Activated naive CD8-positive, alpha-beta T cell treated with anti-CD3 and anti-CD28 coated beads, Interleukin-2, amount 10 ng/mL, durations not matched to agents 7 days and 5 days (primary cell): Measurements from ENCODE around the gene DNAJB7. TPM values are rescaled to one million over a fixed set of nuclear protein-coding genes. Genes with fewer than 3 reads are reported as not detected.
"Not testable (repeated sequence)": the region's sequence is repeated elsewhere in the genome, so short reads cannot be mapped to it uniquely, and the experiment has no call there.

Experiments
- ATAC-seq: fragments of 150-1000 bp; cut with Tn5 transposase; one replicate; pipeline ENCODE4 v1.10.0; 2021; ENCODE audit warnings: low read depth, moderate library complexity
- POLR2A ChIA-PET: fragments of 350-600 bp; sonication (Branson Sonifier 250); formaldehyde crosslinking; loops from one replicate; lab custom pipeline; 2021; ENCODE audit warnings: antibody characterized with exemption; lab: Charles Lee
- DNase-seq: peaks from one replicate; pipeline ENCODE4 v3.0.0; 2021
- H3K27ac Mint-ChIP-seq: one replicate; pipeline ENCODE4 v1.8.0; 2022; ENCODE audit warnings: mild to moderate bottlenecking, mixed read lengths
- H3K27me3 Mint-ChIP-seq: one replicate; pipeline ENCODE4 v1.8.0; 2022; ENCODE audit warnings: mild to moderate bottlenecking, moderate library complexity, mixed read lengths
- H3K36me3 Mint-ChIP-seq: one replicate; pipeline ENCODE4 v1.8.0; 2021; ENCODE audit warnings: mild to moderate bottlenecking, mixed read lengths
- H3K4me1 Mint-ChIP-seq: one replicate; pipeline ENCODE4 v1.8.0; 2021; ENCODE audit warnings: mixed read lengths
- H3K4me3 Mint-ChIP-seq: one replicate; pipeline ENCODE4 v1.8.0; 2022; ENCODE audit warnings: mild to moderate bottlenecking, moderate library complexity, mixed read lengths
- H3K9me3 Mint-ChIP-seq: one replicate; pipeline ENCODE4 v1.8.0; 2021; ENCODE audit warnings: mixed read lengths
- total RNA-seq, 2 experiments: library from RNA; stranded (reverse); gene quantifications; one replicate each; pipeline ENCODE4 v1.2.3, GENCODE V29; 2021

DNAJB7 gene
- total RNA-seq, 2 experiments from 2014 or later = not detected

DNA sequence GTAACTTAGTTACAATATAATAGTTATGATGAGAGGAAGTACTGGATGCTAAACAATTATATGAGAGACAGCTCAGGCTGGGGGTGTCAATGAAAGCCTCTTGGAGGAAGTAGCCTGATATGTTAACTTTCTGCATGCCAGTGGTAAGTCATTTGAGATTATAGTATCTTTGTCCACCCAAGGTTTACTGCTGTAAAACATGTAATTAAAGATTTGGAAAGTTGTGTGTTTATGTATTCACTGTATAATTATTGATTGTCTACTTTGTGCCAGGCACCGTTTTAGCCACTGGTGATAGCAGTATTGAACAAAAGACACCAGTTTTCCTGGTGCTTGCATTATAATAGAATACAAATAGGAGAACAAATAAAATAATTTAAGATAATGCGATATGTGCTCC is 624 bp upstream of the DNAJB7 start:
- H3K4me3 Mint-ChIP-seq = no peak overlapping the region
- H3K27me3 Mint-ChIP-seq = no peaks in the 10 kb centered on the region
- peaks cover 8% of the 10 kb centered on the region for H3K36me3 Mint-ChIP-seq
- H3K4me1 Mint-ChIP-seq = peaks cover 17% of the 10 kb centered on the region
- H3K27ac Mint-ChIP-seq = no peak overlapping the region
- ATAC-seq (no peak), DNase-seq (no peak)
- POLR2A ChIA-PET = no interaction called here
- H3K9me3 Mint-ChIP-seq = no peaks in the 10 kb centered on the region

DNA sequence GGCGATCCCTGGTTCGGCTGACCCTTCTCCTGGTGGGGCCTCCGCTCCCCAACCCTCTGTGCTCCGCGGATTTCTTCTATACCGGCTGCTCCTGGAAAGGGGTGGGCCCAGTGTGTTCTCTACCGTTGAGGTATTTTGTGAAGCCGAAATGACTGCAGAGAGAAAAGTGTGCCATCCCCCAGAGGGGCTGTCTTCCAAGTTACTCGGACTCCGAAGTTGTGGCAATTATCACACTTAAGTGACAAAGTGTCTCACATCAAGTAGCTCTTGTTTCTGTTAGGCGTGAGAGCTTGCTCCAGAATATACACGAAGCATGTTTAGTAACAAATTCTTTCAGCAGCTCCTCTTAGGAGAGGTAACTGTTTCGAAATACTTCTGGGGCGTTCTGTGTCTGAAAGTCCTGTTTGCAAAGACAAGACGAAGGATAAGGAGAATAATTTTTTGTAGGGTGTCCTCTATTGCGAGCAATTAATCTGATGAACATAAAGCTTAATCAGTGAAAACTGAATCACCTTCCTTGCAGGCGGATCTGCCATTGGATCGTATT is 4.5 kb downstream of the DNAJB7 start:
- peak overlapping the region; percentile 99 for H3K4me3 Mint-ChIP-seq
- no peaks in the 10 kb centered on the region for H3K9me3 Mint-ChIP-seq
- peak overlapping the region; percentile 100 for H3K27ac Mint-ChIP-seq
- H3K4me1 Mint-ChIP-seq = peaks cover 35% of the 10 kb centered on the region
- DNase-seq = no peak
- no peaks in the 10 kb centered on the region for H3K27me3 Mint-ChIP-seq
- H3K36me3 Mint-ChIP-seq = peaks cover 9% of the 10 kb centered on the region
- POLR2A ChIA-PET = interaction anchor here (0.6 to 2.2 kb wide), 14 partner anchors 10 to 589 kb away, joined by 3 to 11 read pairs (median 5); partner anchors contain the start of genes MRTFA, RANGAP1, RBX1 and SLC25A17
- no peak for ATAC-seq

DNA sequence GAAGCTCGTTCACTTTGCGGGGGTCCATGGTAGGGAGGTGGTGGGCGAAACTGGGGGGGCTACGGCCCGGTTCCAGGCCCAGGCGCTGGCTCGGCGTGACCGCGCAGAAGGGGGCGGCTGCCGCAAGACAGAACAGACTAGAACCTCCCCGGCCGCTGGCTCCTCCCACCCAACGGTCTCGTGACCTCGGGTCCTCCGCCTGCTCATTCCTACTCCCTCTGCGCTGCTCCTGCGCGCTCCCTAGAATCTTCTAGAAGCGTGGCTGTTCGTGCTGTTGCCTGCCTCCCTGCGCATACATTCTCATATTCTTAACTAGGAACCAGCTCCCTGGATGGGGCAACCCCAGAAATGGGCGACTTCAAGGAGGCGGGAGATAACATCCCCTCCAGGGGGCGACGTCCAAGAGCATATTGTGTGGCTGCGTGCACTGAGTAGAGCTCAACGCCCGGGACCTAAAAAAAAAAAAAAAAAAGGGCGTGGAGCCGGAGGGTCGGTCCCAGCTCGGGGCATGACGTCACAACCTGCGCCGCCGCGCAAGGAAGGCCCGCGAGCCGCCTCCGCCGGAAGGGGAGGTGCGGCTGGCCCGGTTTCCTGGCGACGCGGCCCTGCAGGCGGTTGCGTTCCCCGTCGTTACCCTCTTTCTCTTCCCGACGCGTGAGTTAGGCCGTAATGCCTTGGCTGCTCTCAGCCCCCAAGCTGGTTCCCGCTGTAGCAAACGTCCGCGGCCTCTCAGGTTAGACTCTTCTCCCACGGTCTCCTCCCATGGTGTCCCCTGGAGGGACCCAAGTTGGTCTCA is 5.2 kb downstream of the DNAJB7 start, which contains the start of the genes ST13 and XPNPEP3:
Gene ST13, minus strand, starts transcription at position 127 of the 796 bp plus-strand sequence. Its CDS starts 99 bp downstream, at position 28.
Gene XPNPEP3, plus strand, starts transcription at position 636 of the 796 bp plus-strand sequence. Its CDS starts 34 bp downstream, at position 670.
- POLR2A ChIA-PET = interaction anchor here (0.6 to 2.2 kb wide), 20 partner anchors 10 to 590 kb away, joined by 3 to 11 read pairs (median 4); partner anchors contain the start of genes MRTFA, RANGAP1, RBX1 and SLC25A17
- H3K9me3 Mint-ChIP-seq = no peaks in the 10 kb centered on the region
- peaks cover 7% of the 10 kb centered on the region for H3K36me3 Mint-ChIP-seq
- H3K27ac Mint-ChIP-seq = peak within 1 kb of the TSS; percentile 100
- peak; percentile 99 for DNase-seq
- ATAC-seq = peak; percentile 92
- H3K27me3 Mint-ChIP-seq = no peaks in the 10 kb centered on the region
- peak within 1 kb of the TSS; percentile 99 for H3K4me3 Mint-ChIP-seq
- peaks cover 37% of the 10 kb centered on the region for H3K4me1 Mint-ChIP-seq

DNA sequence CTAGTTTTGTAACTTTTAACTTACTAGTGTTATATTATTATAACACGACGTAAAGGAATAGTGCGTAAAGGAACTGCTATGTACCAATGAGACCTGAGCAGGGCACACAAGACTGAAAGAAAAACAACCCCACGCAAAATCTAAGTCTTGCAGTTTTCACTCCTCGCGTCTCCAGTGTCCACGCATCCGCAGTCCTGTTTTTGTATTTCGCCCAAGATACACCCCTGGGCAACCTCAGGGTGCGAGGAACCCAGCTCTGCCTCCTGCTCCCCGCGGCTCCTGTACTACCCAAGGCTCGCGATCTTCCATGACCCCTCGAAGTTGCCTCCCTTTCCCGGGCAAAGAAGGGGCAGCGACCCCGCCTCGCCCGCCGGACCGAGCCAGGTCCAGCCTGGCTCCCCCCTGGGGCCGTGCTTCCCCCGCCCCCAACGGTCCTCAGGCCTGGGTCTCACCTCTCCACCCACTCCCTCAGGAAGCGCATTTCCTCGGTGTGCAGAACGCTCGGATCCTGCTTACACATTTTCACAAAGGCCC is 5.9 kb downstream of the DNAJB7 start:
- H3K27me3 Mint-ChIP-seq = no peaks in the 10 kb centered on the region
- peak overlapping the region; percentile 100 for H3K27ac Mint-ChIP-seq
- no peaks in the 10 kb centered on the region for H3K9me3 Mint-ChIP-seq
- DNase-seq (no peak), ATAC-seq (peak; percentile 10)
- peaks cover 42% of the 10 kb centered on the region for H3K4me1 Mint-ChIP-seq
- POLR2A ChIA-PET = interaction anchor here (0.6 to 2.2 kb wide), 18 partner anchors 11 to 593 kb away, joined by 3 to 11 read pairs (median 4); partner anchors contain the start of genes RANGAP1, RBX1 and SLC25A17
- H3K36me3 Mint-ChIP-seq = peaks cover 5% of the 10 kb centered on the region
- H3K4me3 Mint-ChIP-seq = peak overlapping the region; percentile 99

DNA sequence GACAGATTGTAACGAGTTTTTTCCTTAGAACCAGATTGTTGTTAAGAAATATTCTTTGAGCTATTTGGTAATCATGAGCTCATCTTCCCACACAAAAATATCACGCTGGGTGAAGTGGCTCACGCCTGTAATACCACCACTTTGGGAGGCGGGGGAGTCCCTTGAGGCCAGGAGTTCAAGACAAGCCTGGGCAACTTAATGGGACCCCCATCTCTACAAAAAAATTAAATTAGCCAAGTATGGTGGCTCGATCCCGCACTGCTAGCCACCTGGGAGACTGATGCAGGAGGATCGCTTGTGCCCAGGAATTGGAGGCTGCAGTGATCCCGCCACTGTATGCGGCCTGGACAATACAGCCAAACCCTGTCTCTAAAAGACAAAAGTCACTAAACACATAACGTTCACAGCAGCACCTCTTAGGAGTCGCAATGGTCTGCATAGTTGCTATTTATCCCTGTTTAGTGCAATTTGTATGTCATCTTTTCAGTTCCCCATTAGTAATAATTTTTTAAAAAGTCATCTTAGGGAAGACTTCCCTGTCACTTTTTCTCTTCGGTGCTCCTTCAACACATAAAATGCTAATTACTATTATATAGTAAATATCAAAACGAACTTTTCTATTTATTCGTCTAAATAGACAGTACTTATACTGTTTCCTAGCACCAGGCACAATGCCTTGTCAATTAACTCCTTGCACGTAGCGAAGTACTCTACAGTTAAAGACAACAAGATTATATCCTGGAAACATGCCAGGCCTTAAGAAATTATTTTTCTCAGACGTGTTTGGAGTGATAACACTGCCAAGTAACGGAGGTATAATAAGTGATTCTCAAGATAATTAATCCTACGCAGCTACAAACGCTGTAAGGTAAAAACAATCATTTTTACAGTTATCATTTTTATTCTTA is 6.6 kb downstream of the DNAJB7 start:
- peaks cover 3% of the 10 kb centered on the region for H3K36me3 Mint-ChIP-seq
- H3K9me3 Mint-ChIP-seq = no peaks in the 10 kb centered on the region
- H3K27me3 Mint-ChIP-seq = no peaks in the 10 kb centered on the region
- H3K4me3 Mint-ChIP-seq = peak overlapping the region; percentile 99
- peak overlapping the region; percentile 72 for H3K27ac Mint-ChIP-seq
- POLR2A ChIA-PET = interaction anchor here (0.6 to 1.7 kb wide), 5 partner anchors 37 to 593 kb away, joined by 3 to 10 read pairs (median 5); partner anchors contain the start of gene SLC25A17
- H3K4me1 Mint-ChIP-seq = peaks cover 42% of the 10 kb centered on the region
- no peak for DNase-seq
- ATAC-seq = no peak

DNA sequence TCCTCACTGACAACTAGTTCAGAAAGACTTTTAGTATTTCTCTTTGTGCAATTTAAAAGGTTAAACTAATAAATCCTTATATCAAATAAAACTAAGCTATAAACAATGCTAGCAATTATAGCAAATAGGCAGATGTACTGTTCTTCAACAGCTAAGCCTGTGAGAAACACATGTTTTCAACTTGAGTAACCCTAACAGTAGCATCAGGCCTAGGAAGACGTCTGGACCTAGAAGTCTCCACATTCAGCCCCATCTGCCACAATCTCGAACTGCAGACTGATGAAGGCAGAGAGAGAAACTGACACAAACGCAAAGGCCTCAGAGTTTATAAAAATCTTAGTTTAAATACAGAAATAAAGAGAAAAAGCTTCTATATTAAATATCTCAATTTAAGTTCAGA is 8.0 kb downstream of the DNAJB7 start:
- peak overlapping the region; percentile 56 for H3K27ac Mint-ChIP-seq
- H3K4me1 Mint-ChIP-seq = peaks cover 38% of the 10 kb centered on the region
- H3K9me3 Mint-ChIP-seq = no peaks in the 10 kb centered on the region
- no peak for ATAC-seq
- peaks cover 5% of the 10 kb centered on the region for H3K36me3 Mint-ChIP-seq
- H3K4me3 Mint-ChIP-seq = peak overlapping the region; percentile 38
- no peaks in the 10 kb centered on the region for H3K27me3 Mint-ChIP-seq
- POLR2A ChIA-PET = interaction anchor here (1.1 kb wide), 1 partner anchor 432 kb away, joined by 3 read pairs; the partner anchor contains the start of gene RANGAP1
- DNase-seq = no peak

DNA sequence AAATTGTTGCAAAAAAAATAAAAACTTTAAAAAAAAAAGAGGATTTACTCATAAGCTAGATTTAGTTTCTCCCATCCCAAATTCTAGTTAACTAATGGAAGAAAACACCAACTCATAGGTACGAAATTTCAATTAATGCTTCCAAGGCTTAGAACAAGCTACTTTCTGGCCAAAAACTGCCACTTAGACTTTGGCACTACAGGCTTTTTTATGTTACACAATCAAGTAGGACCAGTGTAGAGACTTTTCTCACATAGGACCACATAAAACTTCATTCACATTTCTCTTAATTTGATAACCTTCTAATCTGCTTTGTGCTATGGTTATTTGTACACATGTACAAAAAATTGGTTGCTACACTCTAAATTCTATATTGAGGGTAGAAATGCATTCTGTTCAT is 8.6 kb downstream of the DNAJB7 start:
- Mint-ChIP-seq H3K9me3 (no peaks in the 10 kb centered on the region), H3K27me3 (no peaks in the 10 kb centered on the region), H3K4me3 (peak overlapping the region; percentile 38), H3K4me1 (peaks cover 37% of the 10 kb centered on the region), H3K27ac (peak overlapping the region; percentile 23), H3K36me3 (peaks cover 5% of the 10 kb centered on the region)
- DNase-seq (no peak), ATAC-seq (no peak)
- POLR2A ChIA-PET = interaction anchor here (1.1 kb wide), 1 partner anchor 433 kb away, joined by 3 read pairs; the partner anchor contains the start of gene RANGAP1

DNA sequence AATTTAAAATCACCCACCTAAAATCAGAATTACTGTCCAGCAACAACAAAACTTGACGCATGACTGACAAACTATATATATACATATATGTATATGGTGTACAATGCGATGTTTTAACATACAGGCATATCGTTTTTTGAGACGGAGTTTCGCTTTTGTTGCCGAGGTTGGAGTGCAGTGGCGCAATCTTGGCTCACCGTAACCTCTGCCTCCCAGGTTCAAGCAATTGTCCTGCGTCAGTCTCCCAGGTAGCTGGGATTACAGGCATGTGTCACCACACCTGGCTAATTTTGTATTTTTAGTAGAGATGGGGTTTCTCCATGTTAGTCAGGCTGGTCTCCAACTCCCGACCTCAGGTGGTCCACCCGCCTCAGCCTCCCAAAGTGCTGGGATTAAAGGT is 16.1 kb downstream of the DNAJB7 start:
- H3K27me3 Mint-ChIP-seq, H3K9me3 Mint-ChIP-seq, H3K27ac Mint-ChIP-seq, DNase-seq, H3K4me3 Mint-ChIP-seq, POLR2A ChIA-PET, ATAC-seq, H3K4me1 Mint-ChIP-seq: not testable (repeated sequence)
- H3K36me3 Mint-ChIP-seq = peaks cover 12% of the 10 kb centered on the region

DNA sequence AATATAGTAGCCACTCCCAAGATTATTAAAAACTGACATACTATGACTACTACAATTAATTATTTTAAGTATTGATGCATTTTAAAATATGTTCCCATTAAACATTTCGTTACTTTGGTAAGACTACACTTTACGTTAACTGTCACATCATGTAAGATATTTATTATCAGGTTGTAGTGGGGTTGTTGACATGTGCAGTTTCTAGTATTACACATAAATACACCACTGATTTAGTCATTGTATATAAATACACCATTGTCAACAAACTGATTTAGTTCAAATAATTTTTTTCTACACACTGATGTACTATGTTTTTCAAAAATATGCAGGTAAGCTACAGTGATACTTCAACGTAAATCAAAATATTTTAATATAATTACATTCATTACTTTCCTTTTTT is 17.0 kb downstream of the DNAJB7 start:
- Mint-ChIP-seq H3K4me1 (peaks cover 2% of the 10 kb centered on the region), H3K27me3 (no peaks in the 10 kb centered on the region), H3K36me3 (peaks cover 11% of the 10 kb centered on the region), H3K9me3 (no peaks in the 10 kb centered on the region), H3K4me3 (no peak overlapping the region), H3K27ac (no peak overlapping the region)
- POLR2A ChIA-PET = no interaction called here
- no peak for DNase-seq
- ATAC-seq = no peak

DNA sequence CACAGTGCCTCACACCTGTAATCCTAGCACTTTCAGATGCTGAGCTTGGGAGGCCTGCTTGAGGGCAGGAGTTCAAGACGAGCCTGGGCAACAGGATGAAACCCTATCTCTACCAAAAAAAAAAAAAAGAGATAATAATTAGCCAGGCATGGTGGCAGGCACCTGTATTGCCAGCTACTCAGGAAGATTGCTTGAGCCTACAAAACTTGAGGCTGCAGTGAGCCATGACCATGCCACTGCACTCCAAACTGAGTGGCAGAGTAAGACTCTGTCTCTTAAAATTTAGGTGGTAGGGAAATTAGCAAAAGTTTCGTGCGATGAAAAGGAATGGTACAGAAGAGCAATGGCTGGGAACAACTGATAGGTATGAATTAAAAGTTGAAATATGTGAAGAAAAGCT is 23.4 kb downstream of the DNAJB7 start:
- no peaks in the 10 kb centered on the region for H3K9me3 Mint-ChIP-seq
- H3K4me3 Mint-ChIP-seq = no peak overlapping the region
- H3K36me3 Mint-ChIP-seq = peaks cover 12% of the 10 kb centered on the region
- peaks cover 6% of the 10 kb centered on the region for H3K4me1 Mint-ChIP-seq
- POLR2A ChIA-PET = no interaction called here
- no peak for DNase-seq
- H3K27ac Mint-ChIP-seq = no peak overlapping the region
- H3K27me3 Mint-ChIP-seq = no peaks in the 10 kb centered on the region
- ATAC-seq = no peak

DNA sequence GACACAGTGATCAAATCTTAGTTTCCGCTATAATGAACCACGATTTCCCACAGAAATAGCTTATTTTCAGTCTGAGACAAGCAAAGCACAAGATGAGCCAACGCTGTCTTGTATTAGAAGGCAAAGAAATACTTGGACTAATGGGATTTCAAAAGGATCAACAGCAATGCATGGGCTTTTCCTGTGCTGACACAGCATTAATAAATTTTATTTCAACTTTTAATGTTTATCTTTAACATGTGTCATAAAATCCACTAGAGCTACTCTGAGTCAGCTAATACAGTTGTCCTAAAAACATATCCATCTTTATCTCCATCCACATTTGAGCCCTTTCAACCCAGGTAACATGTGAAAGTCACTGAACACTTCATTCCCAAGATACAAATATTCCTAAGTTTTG is 27.3 kb downstream of the DNAJB7 start:
- Mint-ChIP-seq H3K4me3 (no peak overlapping the region), H3K9me3 (no peaks in the 10 kb centered on the region), H3K4me1 (peaks cover 8% of the 10 kb centered on the region), H3K36me3 (peaks cover 13% of the 10 kb centered on the region), H3K27ac (no peak overlapping the region), H3K27me3 (no peaks in the 10 kb centered on the region)
- POLR2A ChIA-PET = no interaction called here
- no peak for DNase-seq
- no peak for ATAC-seq

DNA sequence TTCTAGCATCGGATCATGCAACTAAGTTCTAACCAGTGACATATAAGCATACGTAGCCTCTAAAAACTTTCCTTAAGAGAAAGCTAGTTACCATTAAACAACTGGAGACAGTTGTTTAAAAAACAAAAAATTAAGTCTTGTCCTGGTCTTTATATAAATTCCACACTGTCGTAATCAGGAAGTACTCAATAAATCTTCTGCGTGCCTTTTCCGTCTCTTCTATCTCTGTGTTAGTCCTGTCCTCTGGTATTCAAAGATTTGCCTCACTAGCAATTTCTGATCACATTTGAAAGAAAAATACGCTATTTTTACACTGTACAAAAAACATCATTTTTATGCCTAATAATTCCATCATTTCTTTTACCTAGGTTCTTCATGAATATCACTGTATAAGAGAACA is 32.8 kb downstream of the DNAJB7 start:
- no peak overlapping the region for H3K27ac Mint-ChIP-seq
- ATAC-seq (no peak), DNase-seq (no peak)
- no peaks in the 10 kb centered on the region for H3K9me3 Mint-ChIP-seq
- peaks cover 17% of the 10 kb centered on the region for H3K36me3 Mint-ChIP-seq
- no peak overlapping the region for H3K4me3 Mint-ChIP-seq
- H3K27me3 Mint-ChIP-seq = no peaks in the 10 kb centered on the region
- POLR2A ChIA-PET = no interaction called here
- peaks cover 1% of the 10 kb centered on the region for H3K4me1 Mint-ChIP-seq
